ENCODE data around the gene IREB2. TPM values are rescaled to one million over a fixed set of nuclear protein-coding genes. Genes with fewer than 3 reads are reported as not detected.

The IREB2 gene
- total and polyA plus RNA-seq, 9 donors: 15.2 to 54.5 (median 44.8) TPM

- TF ChIP-seq EP300 (IDR thresholded peaks at IDR 0.05): no peak
- no peak for TF ChIP-seq CTCF (IDR thresholded peaks at IDR 0.05)
- Histone ChIP-seq H3K27ac (no peak overlapping the region), H3K4me1 (ENCODE audit: insufficient read depth) (no peaks in the 10 kb centered on the region), H3K4me3 (no peak overlapping the region), H3K27me3 (no peaks in the 10 kb centered on the region), H3K9me3 (no peaks in the 10 kb centered on the region), H3K36me3 (no peaks in the 10 kb centered on the region)
- DNase-seq: no peak
- 50 to 56% (median 55%) methylated on average over 4 of the region's 4 CpGs for WGBS, 3 donors
- intact Hi-C loops (cut with DNase I): no loop called here
Observed at GRCh38 chr15:78408355-78408640, 29.7 kb upstream of the IREB2 start.

GRCh38 chr15:78408961-78409360 is 29.1 kb upstream of the IREB2 start:
- Histone ChIP-seq H3K27ac (no peak overlapping the region), H3K36me3 (no peaks in the 10 kb centered on the region), H3K4me1 (ENCODE audit: insufficient read depth) (no peaks in the 10 kb centered on the region), H3K4me3 (no peak overlapping the region), H3K27me3 (no peaks in the 10 kb centered on the region), H3K9me3 (no peaks in the 10 kb centered on the region)
- WGBS, 3 donors: 25 to 40% (median 37%) methylated on average over 2 of the region's 2 CpGs
- TF ChIP-seq CTCF (IDR thresholded peaks at IDR 0.05) (no peak), EP300 (IDR thresholded peaks at IDR 0.05) (no peak), POLR2A (IDR thresholded peaks at IDR 0.05) (no peak)
- intact Hi-C loops (cut with DNase I): no loop called here
- DNase-seq: no peak

GRCh38 chr15:78411061-78411460 is 27.0 kb upstream of the IREB2 start:
- no peak overlapping the region for H3K27ac ChIP-seq
- TF ChIP-seq CTCF (IDR thresholded peaks at IDR 0.05) (no peak), POLR2A (IDR thresholded peaks at IDR 0.05) (no peak), EP300 (IDR thresholded peaks at IDR 0.05) (no peak)
- intact Hi-C loops (cut with DNase I): loop anchor here in 1 of 4 donors (1.0 kb wide), 1 partner anchor 32 kb away; no protein-coding TSS in a partner anchor
- H3K4me3 ChIP-seq: no peak overlapping the region
- no peaks in the 10 kb centered on the region for H3K9me3 ChIP-seq
- 25 to 39% (median 35%) methylated on average over 1 of the region's 1 CpG for WGBS, 3 donors
- no peaks in the 10 kb centered on the region for H3K4me1 ChIP-seq (ENCODE audit: insufficient read depth)
- no peak for DNase-seq
- no peaks in the 10 kb centered on the region for H3K27me3 ChIP-seq
- no peaks in the 10 kb centered on the region for H3K36me3 ChIP-seq

- 77 to 83% (median 79%) methylated on average over 3 of the region's 3 CpGs for WGBS, 3 donors
- no peaks in the 10 kb centered on the region for H3K36me3 ChIP-seq
- no peak overlapping the region for H3K4me3 ChIP-seq
- TF ChIP-seq CTCF (IDR thresholded peaks at IDR 0.05): no peak
- TF ChIP-seq EP300 (IDR thresholded peaks at IDR 0.05): no peak
- TF ChIP-seq POLR2A (IDR thresholded peaks at IDR 0.05): no peak
- no peak for DNase-seq
- peaks cover 1% of the 10 kb centered on the region for H3K4me1 ChIP-seq (ENCODE audit: insufficient read depth)
- H3K27ac ChIP-seq: no peak overlapping the region
- intact Hi-C loops (cut with DNase I): no loop called here
- H3K27me3 ChIP-seq: no peaks in the 10 kb centered on the region
- H3K9me3 ChIP-seq: no peaks in the 10 kb centered on the region
Observed at GRCh38 chr15:78414621-78415250, 23.3 kb upstream of the IREB2 start.

Data from ovary (tissue), 9 donors.